ENCODE data around the gene MED23. TPM values are rescaled to one million over a fixed set of nuclear protein-coding genes. Genes with fewer than 3 reads are reported as not detected.
"Not testable (repeated sequence)": the region's sequence is repeated elsewhere in the genome, so short reads cannot be mapped to it uniquely, and the experiment has no call there.

Gene MED23
- total RNA-seq, 1 donor from 2014 or later = 10.9 TPM

DNA sequence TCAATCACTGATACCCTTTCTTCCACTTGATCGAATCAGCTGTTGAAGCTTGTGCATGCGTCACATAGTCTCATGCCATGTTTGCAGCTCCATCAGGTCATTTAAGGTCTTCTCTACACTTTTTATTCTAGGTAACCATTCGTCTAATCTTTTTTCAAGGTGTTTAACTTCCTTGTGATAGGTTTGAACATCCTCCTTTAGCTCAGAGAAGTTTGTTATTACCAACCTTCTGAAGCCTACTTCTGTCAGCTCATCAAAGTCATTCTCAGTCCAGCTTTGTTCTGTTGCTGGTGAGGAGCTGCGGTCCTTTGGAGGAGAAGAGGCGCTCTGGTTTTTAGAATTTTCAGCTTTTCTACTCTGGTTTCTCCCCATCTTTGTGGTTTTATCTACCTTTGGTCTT, 97.1 kb downstream of the MED23 start:
- intact Hi-C loops (cut with micrococcal nuclease) = loop anchor here (5.0 to 10.0 kb wide), 2 partner anchors 334 to 646 kb away; no protein-coding TSS in a partner anchor

DNA sequence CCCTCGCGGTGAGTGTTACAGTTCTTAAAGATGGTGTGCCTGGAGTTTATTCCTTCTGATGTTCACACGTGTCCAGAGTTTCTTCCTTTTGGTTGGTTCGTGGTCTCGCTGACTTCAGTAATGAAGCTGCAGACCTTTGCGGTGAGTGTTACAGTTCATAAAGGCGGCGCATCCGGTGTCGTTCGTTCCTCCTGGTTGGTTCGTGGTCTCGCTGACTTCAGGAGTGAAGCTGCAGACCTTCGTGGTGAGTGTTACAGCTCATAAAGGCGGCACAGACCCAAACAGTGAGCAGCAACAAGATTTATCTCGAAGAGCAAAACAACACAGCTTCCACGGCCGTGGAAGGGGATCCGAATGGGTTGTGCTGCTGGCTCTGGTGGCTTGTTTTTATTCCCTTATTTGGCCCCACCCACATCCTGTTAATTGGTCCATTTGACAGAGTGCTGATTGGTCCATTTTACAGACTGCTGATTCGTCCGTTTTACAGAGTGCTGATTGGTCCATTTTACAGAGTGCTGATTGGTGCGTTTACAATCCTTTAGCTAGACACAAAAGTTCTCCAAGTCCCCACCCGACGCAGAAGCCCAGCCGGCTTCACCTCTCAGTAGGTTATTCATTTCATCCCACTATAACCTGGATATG, 103.2 kb downstream of the MED23 start:
- no peak for DNase-seq
- intact Hi-C loops (cut with micrococcal nuclease) = no loop called here

More for the DNA sequence above, 97.1 kb downstream of the MED23 start:
- not testable (repeated sequence) for ATAC-seq, DNase-seq

DNA sequence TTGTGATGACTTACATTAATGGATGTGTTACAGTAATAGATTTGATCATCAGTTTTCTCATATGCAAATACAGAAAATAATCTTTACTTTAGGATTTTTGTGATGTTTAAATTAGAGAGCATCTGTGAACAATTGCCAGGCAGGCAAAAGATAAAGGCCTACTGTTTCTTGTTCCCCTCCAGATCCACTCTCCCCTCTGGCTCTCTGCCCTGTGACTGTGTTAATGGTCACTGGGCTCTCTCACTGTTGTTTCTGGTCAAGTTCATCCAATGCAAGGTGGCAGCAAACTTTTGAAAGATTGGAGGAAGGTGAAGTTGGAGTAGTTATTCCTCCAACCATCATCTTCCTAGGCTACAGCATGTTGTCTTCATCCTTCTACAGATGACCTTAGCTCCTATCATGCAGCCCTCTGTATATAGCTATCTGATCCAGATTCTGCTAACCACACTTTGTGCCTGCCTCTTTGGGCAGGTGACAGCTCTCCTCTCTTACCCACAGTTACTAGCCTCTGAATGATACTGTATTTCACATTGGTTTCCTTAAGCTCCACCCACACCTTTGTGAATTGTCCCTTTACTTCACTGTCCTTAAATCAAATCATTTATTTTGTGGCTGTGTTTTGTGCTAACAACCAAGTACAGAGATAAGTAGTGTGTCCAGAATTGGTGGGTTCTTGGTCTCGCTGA, 103.9 kb downstream of the MED23 start:
- no peak for ATAC-seq
- DNase-seq = no peak
- intact Hi-C loops (cut with micrococcal nuclease) = no loop called here

More for the DNA sequence above, 103.2 kb downstream of the MED23 start:
- no peak for ATAC-seq

Other genes starting within 250 kb of the MED23 start
- 0.82 TPM for gene ARG1, start 55.0 kb downstream of the MED23 start, total RNA-seq
- not detected for gene ENPP3, start 9.1 kb upstream of the MED23 start, total RNA-seq
- gene OR2A4, start 73.2 kb upstream of the MED23 start, total RNA-seq = not detected
- gene CTAGE9, start 82.8 kb upstream of the MED23 start, total RNA-seq = not detected
- gene ENPP1, start 179.8 kb upstream of the MED23 start, total RNA-seq = 1.4 TPM

Data from left ventricle myocardium superior (tissue), 1 donor.